Fibroblast of pulmonary artery (primary cell): Measurements from ENCODE around the gene ZNF146.
"Not testable (repeated sequence)": the region's sequence is repeated elsewhere in the genome, so short reads cannot be mapped to it uniquely, and the experiment has no call there.

Experiments
- DNase-seq: peaks from one replicate; pipeline ENCODE4 v3.0.0-alpha.2; 2010; ENCODE audit warnings: low read depth
- H3K4me3 ChIP-seq: replicated peaks from 2 replicates; pipeline ENCODE4 v1.5.1; 2011; ENCODE audit warnings: low read depth, mild to moderate bottlenecking, control low read depth, low read length, moderate library complexity
- CTCF ChIP-seq: IDR thresholded peaks from 2 replicates; pipeline ENCODE4 v1.5.1; 2011; ENCODE audit warnings: mild to moderate bottlenecking, control low read depth, low read length, inconsistent platforms; ENCODE audit errors: missing control alignments

The ZNF146 gene

GRCh38 chr19:36214386-36215275 is at the start of gene ZNF146, which contains the start of gene ZNF565:
Gene ZNF146, plus strand, starts transcription at chr19:36215106. Its CDS starts 21,335 bp downstream, at chr19:36236441.
Gene ZNF565, minus strand, starts transcription at chr19:36214665. Its CDS starts 12,680 bp downstream, at chr19:36201985.
- peak; percentile 99 for DNase-seq
- peak within 1 kb of the TSS; percentile 100 for H3K4me3 ChIP-seq
- TF ChIP-seq CTCF, result no peak

GRCh38 chr19:36169084-36169760 is 45.7 kb upstream of the ZNF146 start:
- TF ChIP-seq CTCF, result no peak
- no peak overlapping the region for H3K4me3 ChIP-seq
- no peak for DNase-seq

- no peak overlapping the region for H3K4me3 ChIP-seq
- DNase-seq, result no peak
- no peak for TF ChIP-seq CTCF
Observed at GRCh38 chr19:36172852-36173251, 42.1 kb upstream of the ZNF146 start.

- H3K4me3 ChIP-seq, DNase-seq: not testable (repeated sequence)
Observed at GRCh38 chr19:36173846-36174245, 41.1 kb upstream of the ZNF146 start.

GRCh38 chr19:36179077-36179476 is 35.8 kb upstream of the ZNF146 start:
- H3K4me3 ChIP-seq, DNase-seq: not testable (repeated sequence)

- no peak for TF ChIP-seq CTCF
- DNase-seq, result peak; percentile 11
- no peak overlapping the region for H3K4me3 ChIP-seq
Observed at GRCh38 chr19:36182612-36183244, 32.2 kb upstream of the ZNF146 start.

- no peak for DNase-seq
- H3K4me3 ChIP-seq, result no peak overlapping the region
- no peak for TF ChIP-seq CTCF
Observed at GRCh38 chr19:36183245-36183628, 31.7 kb upstream of the ZNF146 start.

GRCh38 chr19:36186722-36187121 is 28.2 kb upstream of the ZNF146 start:
- not testable (repeated sequence) for DNase-seq

More at GRCh38 chr19:36186722-36187121, 28.2 kb upstream of the ZNF146 start:
- H3K4me3 ChIP-seq, result not testable (repeated sequence)
